GM12878 (cell line): ENCODE measurements around the gene MAP4K2. TPM values are rescaled to one million over a fixed set of nuclear protein-coding genes. Genes with fewer than 3 reads are reported as not detected.

Source experiments
- ATAC-seq: fragments of 200-7000 bp; cut with Tn5 transposase; 3 replicates; pipeline ENCODE4 v1.9.1; 2020; ENCODE audit warnings: mild to moderate bottlenecking, moderate library complexity
- BruUV-seq: library from RNA; stranded (reverse); fragments of 400-500 nt; replicated peaks from 2 replicates; lab custom pipeline; 2021; lab: Mats Ljungman, UMichigan
- CTCF ChIA-PET: fragments of 300-600 bp; sonication (Branson Sonifier 250); formaldehyde crosslinking; extraction: SDS; loops from one replicate; lab custom pipeline; 2021; ENCODE audit warnings: inconsistent platforms; lab: Yijun Ruan, JAX
- POLR2A ChIA-PET: fragments of 350-600 bp; formaldehyde crosslinking; extraction: SDS; loops from one replicate; lab custom pipeline; 2021; ENCODE audit warnings: inconsistent platforms; lab: Charles Lee
- RAD21 ChIA-PET: fragments of 300-600 bp; sonication (Branson Sonifier 250); formaldehyde crosslinking; loops from one replicate; lab custom pipeline; 2023; ENCODE audit warnings: antibody characterized with exemption; ENCODE audit not compliant: unreplicated experiment; lab: Charles Lee
- SMC1A ChIA-PET: fragments of 300-600 bp; sonication (Branson Sonifier 250); formaldehyde crosslinking; loops from one replicate; lab custom pipeline; 2023; ENCODE audit not compliant: unreplicated experiment, uncharacterized antibody; lab: Charles Lee
- DNase-seq: peaks from one replicate; pipeline ENCODE4 v3.0.0-alpha.2; 2011; ENCODE audit warnings: low read depth, low spot score
- FAIRE-seq: peaks from 3 replicates; lab custom pipeline; 2011; peaks lifted over from hg19 to GRCh38; lab: Jason Lieb, UNC
- H2AFZ ChIP-seq: 2 replicates; pipeline ENCODE4 v1.6.0; 2011; ENCODE audit warnings: low read depth, low read length, control low read depth; ENCODE audit not compliant: control insufficient read depth
- H3K27ac ChIP-seq: 2 replicates; pipeline ENCODE4 v1.5.1; 2011; ENCODE audit warnings: control low read depth; ENCODE audit not compliant: control insufficient read depth, insufficient read depth
- H3K27me3 ChIP-seq, 2 experiments: replicated peaks in 1 of 2; 2 replicates each; pipeline versions ENCODE4 v1.6.0 to v1.6.1; 2011; ENCODE audit warnings: low read length in 1 of 2; ENCODE audit not compliant: control insufficient read depth in 2 of 2, insufficient read depth in 2 of 2
- H3K36me3 ChIP-seq, 2 experiments: 2 replicates each; pipeline ENCODE4 v1.5.1; 2011; ENCODE audit warnings: low read length in 1 of 2; ENCODE audit not compliant: control insufficient read depth in 2 of 2, insufficient read depth in 2 of 2
- H3K4me1 ChIP-seq: 2 replicates; pipeline ENCODE4 v1.6.1; 2011; ENCODE audit warnings: mild to moderate bottlenecking, low read length, moderate library complexity, mixed read lengths; ENCODE audit not compliant: control insufficient read depth, insufficient read depth
- H3K4me2 ChIP-seq: 2 replicates; pipeline ENCODE4 v1.6.0; 2011; ENCODE audit warnings: control low read depth; ENCODE audit not compliant: control insufficient read depth, insufficient read depth
- H3K4me3 ChIP-seq: fragments of 200-600 bp; sonication (generic); 2 replicates; pipeline ENCODE4 v1.5.1; 2016
- H3K79me2 ChIP-seq: 2 replicates; pipeline ENCODE4 v1.6.0; 2011; ENCODE audit warnings: low read length; ENCODE audit not compliant: control insufficient read depth, insufficient read depth
- H3K9ac ChIP-seq: 2 replicates; pipeline ENCODE4 v1.8.0; 2011; ENCODE audit warnings: low read length, control low read depth, mixed read lengths; ENCODE audit not compliant: control insufficient read depth, insufficient read depth
- H3K9me3 ChIP-seq: replicated peaks from 3 replicates; pipeline ENCODE4 v1.5.1; 2011; ENCODE audit warnings: mild to moderate bottlenecking, low read length; ENCODE audit not compliant: control insufficient read depth, insufficient read depth
- H4K20me1 ChIP-seq: 2 replicates; pipeline ENCODE4 v1.6.0; 2011; ENCODE audit not compliant: control insufficient read depth, insufficient read depth
- EZH2 ChIP-seq: IDR thresholded peaks from 2 replicates; pipeline ENCODE4 v1.6.1; 2012; ENCODE audit warnings: low read depth, mild to moderate bottlenecking, control low read depth, inconsistent platforms, low read length, borderline replicate concordance; ENCODE audit not compliant: control insufficient read depth
- JUNB ChIP-seq: IDR thresholded peaks from 2 replicates; pipeline ENCODE4 v1.6.1; 2016; ENCODE audit warnings: antibody characterized with exemption, mild to moderate bottlenecking
- PAX8 ChIP-seq: fragments of 450-650 bp; IDR thresholded peaks from 2 replicates; pipeline ENCODE4 v1.6.1; 2017; ENCODE audit warnings: mild to moderate bottlenecking, moderate library complexity
- WGBS: methylation state at CpG from one replicate; pipeline ENCODE4 v1.1.6; 2016; ENCODE audit warnings: low lambda C conversion rate; ENCODE audit not compliant: insufficient replicate concordance, insufficient coverage; ENCODE audit errors: missing lambda C conversion rate; 5-methylcytosine and 5-hydroxymethylcytosine counted together
- in situ Hi-C: fragments of 300-500 bp; cut with MboI; formaldehyde crosslinking; loops from 9 replicates; pipeline ENCODE4 v1.14.3; 2018; ENCODE audit warnings: mixed read lengths
- intact Hi-C: fragments of 100-400 bp; cut with micrococcal nuclease; formaldehyde crosslinking; loops from one replicate; pipeline ENCODE4 v1.14.2; 2022; ENCODE audit not compliant: unreplicated experiment
- polyA plus RNA-seq, 11 experiments: library from polyadenylated mRNA; depleted of rRNA in 4 of 11; unstranded in 6 of 11; stranded (reverse) in 5 of 11; fragments of >200 nt; fragmentation: Nextera tagmentation in 4 of 11; fragmentation: Illumina TruSeq in 1 of 11; extraction: Ambion mirVana in 4 of 11; extraction: Trizol in 1 of 11; gene quantifications; 1 replicate in 1 of 11; 2 replicates in 10 of 11; pipeline versions ENCODE4 v1.2.1 to v1.2.3, GENCODE V29; 2011 to 2016; ENCODE audit warnings: inconsistent platforms in 2 of 11, missing spikeins in 2 of 11, low read depth in 1 of 11
- total RNA-seq, 4 experiments: library from RNA; depleted of rRNA in 3 of 4; stranded (reverse); fragments of >200 nt in 3 of 4; fragmentation: Illumina TruSeq in 1 of 4; extraction: Trizol in 1 of 4; gene quantifications; 2 replicates each; pipeline versions ENCODE4 v1.2.1 to v1.2.3, GENCODE V29; 2013 to 2021
- TF ChIP-seq, protein P1 (sequence below): IDR thresholded peaks from 2 replicates; pipeline ENCODE4 v1.6.1; 2012; ENCODE audit warnings: low read depth, low read length, improper control_type of control experiment
- TF ChIP-seq, protein P2 (sequence below): fragments of 450-650 bp; IDR thresholded peaks from 2 replicates; pipeline ENCODE4 v1.6.1; 2017; ENCODE audit warnings: borderline replicate concordance
- TF ChIP-seq, protein P3 (sequence below): fragments of 450-650 bp; IDR thresholded peaks from 2 replicates; pipeline ENCODE4 v1.6.1; 2018; ENCODE audit warnings: borderline replicate concordance, mild to moderate bottlenecking; ENCODE audit not compliant: partially characterized antibody
- TF ChIP-seq, protein P4 (sequence below): fragments of 450-650 bp; conservative IDR thresholded peaks from 2 replicates; pipeline ENCODE4 v1.6.1; 2017; ENCODE audit warnings: mild to moderate bottlenecking, moderate library complexity

MAP4K2 gene
- total and polyA plus RNA-seq, 10 of the 15 experiments (the other 5 are each of a cell fraction or from before 2014, with no cell fraction given): 0.98 to 78.1 (median 48.9) TPM

DNA sequence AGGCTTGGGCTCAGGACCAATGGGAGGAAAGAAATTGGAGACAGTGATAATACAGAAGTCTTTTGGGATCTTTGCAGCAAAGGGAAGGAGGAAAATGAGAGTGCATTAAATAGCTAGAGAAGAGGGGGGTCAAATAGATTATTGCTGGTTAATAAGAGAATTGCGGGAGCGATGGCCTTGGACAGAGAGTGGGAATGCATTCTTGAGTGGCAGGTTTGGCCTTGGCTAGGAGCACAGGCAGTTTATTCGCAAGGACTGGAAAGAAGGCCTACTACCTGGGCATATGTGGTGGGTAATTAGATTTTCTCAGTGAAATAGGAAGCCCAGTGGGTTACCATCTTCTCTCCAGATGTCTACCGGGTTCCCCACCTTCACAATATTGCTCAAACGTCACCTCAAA is 10.8 kb upstream of the MAP4K2 start:
- FAIRE-seq (no peak), DNase-seq (no peak), ATAC-seq (no peak)
- ChIA-PET CTCF (interaction anchor here (4.4 kb wide), 1 partner anchor 34 kb away, joined by 19 read pairs; no protein-coding TSS in a partner anchor), POLR2A (interaction anchor here (0.6 kb wide), 1 partner anchor 16 kb away, joined by 3 read pairs; no protein-coding TSS in a partner anchor), SMC1A (interaction anchor here (1.2 kb wide), 1 partner anchor 14 kb away, joined by 4 read pairs; no protein-coding TSS in a partner anchor), RAD21 (interaction anchor here (0.6 kb wide), 1 partner anchor 39 kb away, joined by 3 read pairs; no protein-coding TSS in a partner anchor)
- H3K36me3 ChIP-seq: no peaks in the 10 kb centered on the region
- no peak overlapping the region for H3K9ac ChIP-seq
- no peak overlapping the region for H3K4me3 ChIP-seq
- no peak overlapping the region for H3K27ac ChIP-seq
- no TSS peak for BruUV-seq
- H3K4me1 ChIP-seq: peaks cover 25% of the 10 kb centered on the region
- WGBS: 65% methylated on average over 5 of the region's 5 CpGs
- 0 out of 2 replicates have a peak overlapping the region, but pooled peaks have one; percentile 1 for H3K4me2 ChIP-seq
- no peak overlapping the region for H2AFZ ChIP-seq
- TF ChIP-seq, protein P1, sequence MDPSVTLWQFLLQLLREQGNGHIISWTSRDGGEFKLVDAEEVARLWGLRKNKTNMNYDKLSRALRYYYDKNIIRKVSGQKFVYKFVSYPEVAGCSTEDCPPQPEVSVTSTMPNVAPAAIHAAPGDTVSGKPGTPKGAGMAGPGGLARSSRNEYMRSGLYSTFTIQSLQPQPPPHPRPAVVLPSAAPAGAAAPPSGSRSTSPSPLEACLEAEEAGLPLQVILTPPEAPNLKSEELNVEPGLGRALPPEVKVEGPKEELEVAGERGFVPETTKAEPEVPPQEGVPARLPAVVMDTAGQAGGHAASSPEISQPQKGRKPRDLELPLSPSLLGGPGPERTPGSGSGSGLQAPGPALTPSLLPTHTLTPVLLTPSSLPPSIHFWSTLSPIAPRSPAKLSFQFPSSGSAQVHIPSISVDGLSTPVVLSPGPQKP: no peak
- no peak for TF ChIP-seq PAX8
- TF ChIP-seq, protein P2, sequence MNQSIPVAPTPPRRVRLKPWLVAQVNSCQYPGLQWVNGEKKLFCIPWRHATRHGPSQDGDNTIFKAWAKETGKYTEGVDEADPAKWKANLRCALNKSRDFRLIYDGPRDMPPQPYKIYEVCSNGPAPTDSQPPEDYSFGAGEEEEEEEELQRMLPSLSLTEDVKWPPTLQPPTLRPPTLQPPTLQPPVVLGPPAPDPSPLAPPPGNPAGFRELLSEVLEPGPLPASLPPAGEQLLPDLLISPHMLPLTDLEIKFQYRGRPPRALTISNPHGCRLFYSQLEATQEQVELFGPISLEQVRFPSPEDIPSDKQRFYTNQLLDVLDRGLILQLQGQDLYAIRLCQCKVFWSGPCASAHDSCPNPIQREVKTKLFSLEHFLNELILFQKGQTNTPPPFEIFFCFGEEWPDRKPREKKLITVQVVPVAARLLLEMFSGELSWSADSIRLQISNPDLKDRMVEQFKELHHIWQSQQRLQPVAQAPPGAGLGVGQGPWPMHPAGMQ: no peak
- TF ChIP-seq EZH2: no peak
- TF ChIP-seq JUNB: no peak
- TF ChIP-seq, protein P3, sequence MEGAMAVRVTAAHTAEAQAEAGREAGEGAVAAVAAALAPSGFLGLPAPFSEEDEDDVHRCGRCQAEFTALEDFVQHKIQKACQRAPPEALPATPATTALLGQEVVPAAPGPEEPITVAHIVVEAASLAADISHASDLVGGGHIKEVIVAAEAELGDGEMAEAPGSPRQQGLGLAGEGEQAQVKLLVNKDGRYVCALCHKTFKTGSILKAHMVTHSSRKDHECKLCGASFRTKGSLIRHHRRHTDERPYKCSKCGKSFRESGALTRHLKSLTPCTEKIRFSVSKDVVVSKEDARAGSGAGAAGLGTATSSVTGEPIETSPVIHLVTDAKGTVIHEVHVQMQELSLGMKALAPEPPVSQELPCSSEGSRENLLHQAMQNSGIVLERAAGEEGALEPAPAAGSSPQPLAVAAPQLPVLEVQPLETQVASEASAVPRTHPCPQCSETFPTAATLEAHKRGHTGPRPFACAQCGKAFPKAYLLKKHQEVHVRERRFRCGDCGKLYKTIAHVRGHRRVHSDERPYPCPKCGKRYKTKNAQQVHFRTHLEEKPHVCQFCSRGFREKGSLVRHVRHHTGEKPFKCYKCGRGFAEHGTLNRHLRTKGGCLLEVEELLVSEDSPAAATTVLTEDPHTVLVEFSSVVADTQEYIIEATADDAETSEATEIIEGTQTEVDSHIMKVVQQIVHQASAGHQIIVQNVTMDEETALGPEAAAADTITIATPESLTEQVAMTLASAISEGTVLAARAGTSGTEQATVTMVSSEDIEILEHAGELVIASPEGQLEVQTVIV: no peak
- TF ChIP-seq, protein P4, sequence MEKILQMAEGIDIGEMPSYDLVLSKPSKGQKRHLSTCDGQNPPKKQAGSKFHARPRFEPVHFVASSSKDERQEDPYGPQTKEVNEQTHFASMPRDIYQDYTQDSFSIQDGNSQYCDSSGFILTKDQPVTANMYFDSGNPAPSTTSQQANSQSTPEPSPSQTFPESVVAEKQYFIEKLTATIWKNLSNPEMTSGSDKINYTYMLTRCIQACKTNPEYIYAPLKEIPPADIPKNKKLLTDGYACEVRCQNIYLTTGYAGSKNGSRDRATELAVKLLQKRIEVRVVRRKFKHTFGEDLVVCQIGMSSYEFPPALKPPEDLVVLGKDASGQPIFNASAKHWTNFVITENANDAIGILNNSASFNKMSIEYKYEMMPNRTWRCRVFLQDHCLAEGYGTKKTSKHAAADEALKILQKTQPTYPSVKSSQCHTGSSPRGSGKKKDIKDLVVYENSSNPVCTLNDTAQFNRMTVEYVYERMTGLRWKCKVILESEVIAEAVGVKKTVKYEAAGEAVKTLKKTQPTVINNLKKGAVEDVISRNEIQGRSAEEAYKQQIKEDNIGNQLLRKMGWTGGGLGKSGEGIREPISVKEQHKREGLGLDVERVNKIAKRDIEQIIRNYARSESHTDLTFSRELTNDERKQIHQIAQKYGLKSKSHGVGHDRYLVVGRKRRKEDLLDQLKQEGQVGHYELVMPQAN: no peak
- H3K9me3 ChIP-seq: no peaks in the 10 kb centered on the region
- no peaks in the 10 kb centered on the region for H3K27me3 ChIP-seq
- in situ Hi-C loops: no loop called here
- H4K20me1 ChIP-seq: no peaks in the 10 kb centered on the region
- intact Hi-C loops: loop anchor here (2.0 kb wide), 1 partner anchor 71 kb away; no protein-coding TSS in a partner anchor
- peaks cover 2% of the 10 kb centered on the region for H3K79me2 ChIP-seq
